Measurements from ENCODE around the gene HEATR5A.
"Not testable (repeated sequence)": the region's sequence is repeated elsewhere in the genome, so short reads cannot be mapped to it uniquely, and the experiment has no call there.

DNA sequence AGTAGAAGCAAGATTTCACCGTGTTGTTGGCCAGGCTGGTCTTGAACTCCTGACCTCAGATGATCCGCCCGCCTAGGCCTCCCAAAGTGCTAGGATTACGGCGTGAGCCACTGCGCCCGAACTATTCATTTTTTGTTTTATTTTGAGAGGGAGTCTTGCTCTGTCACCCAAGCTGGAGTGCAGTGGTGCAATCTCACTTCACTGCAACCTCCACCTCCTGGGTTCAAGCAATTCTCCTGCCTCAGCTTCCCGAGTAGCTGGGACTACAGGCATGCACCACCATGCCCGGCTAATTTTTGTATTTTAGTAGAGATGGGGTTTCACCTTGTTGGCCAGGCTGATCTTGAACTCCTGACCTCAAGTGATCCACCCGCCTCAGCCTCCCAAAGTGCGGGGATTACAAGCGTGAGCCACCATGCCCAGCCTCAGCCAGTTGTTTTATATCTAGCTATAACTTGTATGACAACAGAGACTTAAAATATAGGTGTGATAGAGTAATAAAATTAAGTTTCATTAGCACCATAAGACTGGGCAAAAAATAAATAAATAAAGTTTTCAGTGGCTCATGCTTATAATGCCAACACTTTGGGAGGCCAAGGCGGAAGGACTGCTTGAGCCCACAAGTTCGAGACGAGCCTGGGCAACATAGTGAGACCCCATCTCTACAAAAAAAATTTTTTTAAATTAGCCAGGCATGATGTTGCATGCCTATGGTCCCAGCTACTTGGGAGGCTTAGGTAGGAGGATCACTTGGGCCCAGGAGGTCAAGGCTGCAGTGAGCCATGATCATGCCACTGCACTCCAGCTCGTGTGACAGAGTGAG, 41.0 kb downstream of the HEATR5A start:
- TF ChIP-seq, protein P1, sequence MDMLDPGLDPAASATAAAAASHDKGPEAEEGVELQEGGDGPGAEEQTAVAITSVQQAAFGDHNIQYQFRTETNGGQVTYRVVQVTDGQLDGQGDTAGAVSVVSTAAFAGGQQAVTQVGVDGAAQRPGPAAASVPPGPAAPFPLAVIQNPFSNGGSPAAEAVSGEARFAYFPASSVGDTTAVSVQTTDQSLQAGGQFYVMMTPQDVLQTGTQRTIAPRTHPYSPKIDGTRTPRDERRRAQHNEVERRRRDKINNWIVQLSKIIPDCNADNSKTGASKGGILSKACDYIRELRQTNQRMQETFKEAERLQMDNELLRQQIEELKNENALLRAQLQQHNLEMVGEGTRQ (IDR thresholded peaks at IDR 0.05; ENCODE audit: borderline replicate concordance, low read depth, low read length), result not testable (repeated sequence)
- not testable (repeated sequence) for TF ChIP-seq NR2C2 (IDR thresholded peaks at IDR 0.05; ENCODE audit: borderline replicate concordance, control insufficient read depth, insufficient read length, low read depth); CHD4 (IDR thresholded peaks at IDR 0.05); TAF1 (IDR thresholded peaks at IDR 0.05; ENCODE audit: borderline replicate concordance, low read depth, low read length); JUND (IDR thresholded peaks at IDR 0.05; ENCODE audit: low read depth, low read length); MEF2A (IDR thresholded peaks at IDR 0.05; ENCODE audit: insufficient read depth, low read depth, low read length); TBL1XR1 (IDR thresholded peaks at IDR 0.05; ENCODE audit: low read depth, low read length); KDM1A (IDR thresholded peaks at IDR 0.05; ENCODE audit: borderline replicate concordance)
- TF ChIP-seq, protein P2, sequence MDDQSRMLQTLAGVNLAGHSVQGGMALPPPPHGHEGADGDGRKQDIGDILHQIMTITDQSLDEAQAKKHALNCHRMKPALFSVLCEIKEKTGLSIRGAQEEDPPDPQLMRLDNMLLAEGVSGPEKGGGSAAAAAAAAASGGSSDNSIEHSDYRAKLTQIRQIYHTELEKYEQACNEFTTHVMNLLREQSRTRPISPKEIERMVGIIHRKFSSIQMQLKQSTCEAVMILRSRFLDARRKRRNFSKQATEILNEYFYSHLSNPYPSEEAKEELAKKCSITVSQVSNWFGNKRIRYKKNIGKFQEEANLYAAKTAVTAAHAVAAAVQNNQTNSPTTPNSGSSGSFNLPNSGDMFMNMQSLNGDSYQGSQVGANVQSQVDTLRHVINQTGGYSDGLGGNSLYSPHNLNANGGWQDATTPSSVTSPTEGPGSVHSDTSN (IDR thresholded peaks at IDR 0.05; ENCODE audit: insufficient replicate concordance, low read depth, low read length), result not testable (repeated sequence)
